Adipocyte (in vitro differentiated cells): ENCODE measurements around the gene PLIN3.
A peak's percentile ranks its signal among the peaks of the same experiment; 100 is the strongest.
"Not testable (repeated sequence)": the region's sequence is repeated elsewhere in the genome, so short reads cannot be mapped to it uniquely, and the experiment has no call there.

Experiments
- DNase-seq: peaks from one replicate; pipeline ENCODE4 v3.0.0-alpha.2; 2015; ENCODE audit warnings: low read depth
- H3K27me3 ChIP-seq: replicated peaks from 2 replicates; pipeline ENCODE4 v1.7.0; 2013; ENCODE audit warnings: mild to moderate bottlenecking, low read length, moderate library complexity; ENCODE audit not compliant: control insufficient read depth, insufficient read depth
- H3K36me3 ChIP-seq: 2 replicates; pipeline ENCODE4 v1.7.0; 2013; ENCODE audit warnings: low read length, mild to moderate bottlenecking, moderate library complexity; ENCODE audit not compliant: control insufficient read depth, insufficient read depth, severe bottlenecking
- H3K4me1 ChIP-seq: 2 replicates; pipeline ENCODE4 v1.7.0; 2013; ENCODE audit warnings: mild to moderate bottlenecking, low read length, moderate library complexity; ENCODE audit not compliant: control insufficient read depth, insufficient read depth
- H3K4me3 ChIP-seq: 2 replicates; pipeline ENCODE4 v1.7.0; 2013; ENCODE audit warnings: mild to moderate bottlenecking, low read length, moderate library complexity
- H3K9ac ChIP-seq: 2 replicates; pipeline ENCODE4 v1.7.0; 2013; ENCODE audit warnings: mild to moderate bottlenecking, low read length, moderate library complexity
- H3K9me3 ChIP-seq: 2 replicates; pipeline ENCODE4 v1.7.0; 2013; ENCODE audit warnings: mild to moderate bottlenecking, low read length, moderate library complexity; ENCODE audit not compliant: control insufficient read depth

The PLIN3 gene

GRCh38 chr19:4800591-4801081 is 66.8 kb downstream of the PLIN3 start:
- no peak for DNase-seq
- Histone ChIP-seq H3K4me3 (no peak overlapping the region), H3K36me3 (peaks cover 7% of the 10 kb centered on the region), H3K9me3 (no peaks in the 10 kb centered on the region), H3K27me3 (no peaks in the 10 kb centered on the region), H3K4me1 (no peaks in the 10 kb centered on the region), H3K9ac (no peak overlapping the region)

GRCh38 chr19:4795400-4795799 is 72.1 kb downstream of the PLIN3 start:
- Histone ChIP-seq H3K4me1 (peaks cover 17% of the 10 kb centered on the region), H3K4me3 (no peak overlapping the region), H3K36me3 (peaks cover 26% of the 10 kb centered on the region), H3K27me3 (no peaks in the 10 kb centered on the region), H3K9me3 (no peaks in the 10 kb centered on the region), H3K9ac (no peak overlapping the region)
- DNase-seq: no peak

GRCh38 chr19:4794971-4795370 is 72.5 kb downstream of the PLIN3 start:
- no peaks in the 10 kb centered on the region for H3K9me3 ChIP-seq
- DNase-seq: no peak
- no peak overlapping the region for H3K4me3 ChIP-seq
- peaks cover 26% of the 10 kb centered on the region for H3K36me3 ChIP-seq
- no peak overlapping the region for H3K9ac ChIP-seq
- H3K27me3 ChIP-seq: no peaks in the 10 kb centered on the region
- peaks cover 17% of the 10 kb centered on the region for H3K4me1 ChIP-seq

- H3K4me3 ChIP-seq, H3K9me3 ChIP-seq, DNase-seq, H3K27me3 ChIP-seq, H3K9ac ChIP-seq: not testable (repeated sequence)
- Histone ChIP-seq H3K36me3 (peaks cover 26% of the 10 kb centered on the region), H3K4me1 (peaks cover 17% of the 10 kb centered on the region)
These were observed 74.2 kb downstream of the PLIN3 start for GRCh38 chr19:4793278-4793677.

GRCh38 chr19:4792866-4793195 is 74.6 kb downstream of the PLIN3 start:
- peak overlapping the region; percentile 94 for H3K9ac ChIP-seq
- H3K9me3 ChIP-seq, H3K27me3 ChIP-seq, DNase-seq: not testable (repeated sequence)
- H3K4me3 ChIP-seq: peak overlapping the region; percentile 90
- peaks cover 17% of the 10 kb centered on the region for H3K4me1 ChIP-seq
- H3K36me3 ChIP-seq: peaks cover 26% of the 10 kb centered on the region

- Histone ChIP-seq H3K4me1 (peaks cover 17% of the 10 kb centered on the region), H3K36me3 (peaks cover 26% of the 10 kb centered on the region), H3K9ac (peak overlapping the region; percentile 94), H3K4me3 (peak overlapping the region; percentile 90)
- H3K9me3 ChIP-seq, H3K27me3 ChIP-seq, DNase-seq: not testable (repeated sequence)
These were observed 75.2 kb downstream of the PLIN3 start for GRCh38 chr19:4792019-4792865.

GRCh38 chr19:4791183-4792018 is 76.1 kb downstream of the PLIN3 start, which contains the start of gene FEM1A:
TSS of gene FEM1A (plus strand) at chr19:4791734. CDS start at chr19:4791855, 121 bp downstream.
- peak within 1 kb of the TSS; percentile 94 for H3K9ac ChIP-seq
- no peaks in the 10 kb centered on the region for H3K9me3 ChIP-seq
- peaks cover 17% of the 10 kb centered on the region for H3K4me1 ChIP-seq
- peaks cover 22% of the 10 kb centered on the region for H3K36me3 ChIP-seq
- DNase-seq: peak; percentile 100
- H3K27me3 ChIP-seq: no peaks in the 10 kb centered on the region
- peak within 1 kb of the TSS; percentile 90 for H3K4me3 ChIP-seq
